Loucy (cell line): ENCODE data around the gene SORT1.

Source experiments
- EZH2phosphoT487 ChIP-seq: fragments of 200-600 bp; IDR thresholded peaks from 2 replicates; pipeline ENCODE4 v1.6.1; 2018; ENCODE audit warnings: antibody characterized with exemption, mild to moderate bottlenecking, moderate library complexity, borderline replicate concordance
- TF ChIP-seq, protein P1 (sequence below): fragments of 200-600 bp; sonication (generic); conservative IDR thresholded peaks from 2 replicates; pipeline ENCODE4 v1.5.1; 2014; ENCODE audit warnings: mild to moderate bottlenecking, antibody characterized with exemption, low read length

DNA sequence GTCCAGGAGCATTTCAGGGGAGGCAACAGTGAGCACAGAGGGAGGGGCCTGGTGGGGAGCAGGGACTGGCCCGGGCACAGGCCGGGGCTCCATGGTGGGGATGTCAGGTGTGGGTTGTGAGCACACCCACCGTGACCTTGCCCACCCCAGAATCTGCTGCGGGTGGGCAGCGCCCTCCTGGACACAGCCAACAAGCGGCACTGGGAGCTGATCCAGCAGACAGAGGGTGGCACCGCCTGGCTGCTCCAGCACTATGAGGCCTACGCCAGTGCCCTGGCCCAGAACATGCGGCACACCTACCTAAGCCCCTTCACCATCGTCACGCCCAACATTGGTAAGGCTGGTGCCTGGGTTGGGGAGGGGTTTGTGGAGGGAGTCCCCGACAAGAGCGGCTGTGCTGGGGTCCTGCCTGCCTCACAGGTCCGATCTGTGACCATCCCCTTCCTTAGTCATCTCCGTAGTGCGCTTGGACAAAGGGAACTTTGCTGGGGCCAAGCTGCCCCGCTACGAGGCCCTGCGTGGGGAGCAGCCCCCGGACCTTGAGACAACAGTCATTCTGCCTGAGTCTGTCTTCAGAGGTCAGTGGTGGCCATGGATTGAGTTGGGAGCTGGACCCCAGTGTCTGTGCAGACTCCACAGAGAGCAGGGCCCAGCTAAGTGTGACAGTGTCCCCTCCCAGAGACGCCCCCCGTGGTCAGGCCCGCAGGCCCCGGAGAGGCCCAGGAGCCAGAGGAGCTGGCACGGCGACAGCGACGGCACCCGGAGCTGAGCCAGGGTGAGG lies 129.1 kb downstream of the SORT1 start:
- TF ChIP-seq, protein P1, sequence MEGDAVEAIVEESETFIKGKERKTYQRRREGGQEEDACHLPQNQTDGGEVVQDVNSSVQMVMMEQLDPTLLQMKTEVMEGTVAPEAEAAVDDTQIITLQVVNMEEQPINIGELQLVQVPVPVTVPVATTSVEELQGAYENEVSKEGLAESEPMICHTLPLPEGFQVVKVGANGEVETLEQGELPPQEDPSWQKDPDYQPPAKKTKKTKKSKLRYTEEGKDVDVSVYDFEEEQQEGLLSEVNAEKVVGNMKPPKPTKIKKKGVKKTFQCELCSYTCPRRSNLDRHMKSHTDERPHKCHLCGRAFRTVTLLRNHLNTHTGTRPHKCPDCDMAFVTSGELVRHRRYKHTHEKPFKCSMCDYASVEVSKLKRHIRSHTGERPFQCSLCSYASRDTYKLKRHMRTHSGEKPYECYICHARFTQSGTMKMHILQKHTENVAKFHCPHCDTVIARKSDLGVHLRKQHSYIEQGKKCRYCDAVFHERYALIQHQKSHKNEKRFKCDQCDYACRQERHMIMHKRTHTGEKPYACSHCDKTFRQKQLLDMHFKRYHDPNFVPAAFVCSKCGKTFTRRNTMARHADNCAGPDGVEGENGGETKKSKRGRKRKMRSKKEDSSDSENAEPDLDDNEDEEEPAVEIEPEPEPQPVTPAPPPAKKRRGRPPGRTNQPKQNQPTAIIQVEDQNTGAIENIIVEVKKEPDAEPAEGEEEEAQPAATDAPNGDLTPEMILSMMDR: no peak
- no peak for TF ChIP-seq EZH2phosphoT487
